IMR-90 (cell line): ENCODE data around the gene ENOX1. TPM values are rescaled to one million over a fixed set of nuclear protein-coding genes. Genes with fewer than 3 reads are reported as not detected.

Experiments used
- ATAC-seq: fragments of 200-7000 bp; cut with Tn5 transposase; 2 replicates; pipeline ENCODE4 v1.9.1; 2020; ENCODE audit warnings: low read depth, mild to moderate bottlenecking, moderate library complexity
- BruUV-seq: library from RNA; stranded (reverse); fragments of 400-500 nt; replicated peaks from 2 replicates; lab custom pipeline; 2021; lab: Mats Ljungman, UMichigan
- CTCF ChIA-PET: fragments of 300-600 bp; formaldehyde crosslinking; extraction: SDS; loops from one replicate; lab custom pipeline; 2021; ENCODE audit warnings: antibody characterized with exemption; lab: Yijun Ruan, JAX
- POLR2A ChIA-PET: fragments of 300-600 bp; sonication (Branson Sonifier 250); formaldehyde crosslinking; loops from one replicate; lab custom pipeline; 2022; ENCODE audit warnings: antibody characterized with exemption; ENCODE audit not compliant: unreplicated experiment; lab: Charles Lee
- DNase-seq: peaks from one replicate; pipeline ENCODE4 v3.0.0; 2013
- H2AFZ ChIP-seq: replicated peaks from 2 replicates; pipeline ENCODE3; 2013; ENCODE audit warnings: low read length, mild to moderate bottlenecking; ENCODE audit not compliant: poor library complexity
- H2AK5ac ChIP-seq: 2 replicates; pipeline ENCODE4 v1.6.1; 2013; ENCODE audit warnings: low read depth, low read length, inconsistent platforms
- H2AK9ac ChIP-seq: replicated peaks from 2 replicates; pipeline ENCODE3; 2013; ENCODE audit warnings: mild to moderate bottlenecking, low read depth, low read length, moderate library complexity; ENCODE audit not compliant: poor library complexity
- H2BK120ac ChIP-seq: 2 replicates; pipeline ENCODE4 v1.6.1; 2013; ENCODE audit warnings: low read depth, low read length, inconsistent platforms
- H2BK15ac ChIP-seq: 3 replicates; pipeline ENCODE4 v1.6.1; 2013; ENCODE audit warnings: low read depth, low read length, inconsistent platforms
- H2BK20ac ChIP-seq: 2 replicates; pipeline ENCODE4 v1.6.1; 2013; ENCODE audit warnings: low read depth, mild to moderate bottlenecking, inconsistent platforms, low read length, moderate library complexity
- H2BK5ac ChIP-seq: 2 replicates; pipeline ENCODE4 v1.6.1; 2013; ENCODE audit warnings: mild to moderate bottlenecking, low read depth, low read length, inconsistent platforms; ENCODE audit not compliant: poor library complexity, severe bottlenecking
- H3K14ac ChIP-seq: replicated peaks from 2 replicates; pipeline ENCODE4 v1.6.1; 2013; ENCODE audit warnings: low read depth, low read length, inconsistent platforms
- H3K18ac ChIP-seq: 2 replicates; pipeline ENCODE4 v1.6.1; 2013; ENCODE audit warnings: low read depth, low read length, control low read depth
- H3K23ac ChIP-seq: 2 replicates; pipeline ENCODE4 v1.6.1; 2013; ENCODE audit warnings: low read depth, low read length, inconsistent platforms
- H3K27ac ChIP-seq: 2 replicates; pipeline ENCODE4 v1.5.1; 2013; ENCODE audit warnings: mild to moderate bottlenecking, control low read depth, low read length; ENCODE audit not compliant: insufficient read depth
- H3K27me3 ChIP-seq: 2 replicates; pipeline ENCODE4 v1.6.1; 2013; ENCODE audit warnings: low read length; ENCODE audit not compliant: control insufficient read depth, insufficient read depth
- H3K36me3 ChIP-seq: 2 replicates; pipeline ENCODE4 v1.6.1; 2013; ENCODE audit warnings: low read length, mixed read lengths; ENCODE audit not compliant: control insufficient read depth, insufficient read depth
- H3K4ac ChIP-seq: 2 replicates; pipeline ENCODE4 v1.6.1; 2013; ENCODE audit warnings: low read depth, low read length, inconsistent platforms
- H3K4me1 ChIP-seq: 2 replicates; pipeline ENCODE4 v1.6.1; 2013; ENCODE audit warnings: low read length, mixed read lengths; ENCODE audit not compliant: control insufficient read depth, insufficient read depth
- H3K4me2 ChIP-seq: 2 replicates; pipeline ENCODE4 v1.6.1; 2013; ENCODE audit warnings: low read depth, mild to moderate bottlenecking, control low read depth, low read length, moderate library complexity
- H3K4me3 ChIP-seq: 2 replicates; pipeline ENCODE4 v1.5.1; 2013; ENCODE audit warnings: low read depth, mild to moderate bottlenecking, control low read depth, low read length, moderate library complexity; ENCODE audit not compliant: insufficient read depth
- H3K56ac ChIP-seq: 2 replicates; pipeline ENCODE4 v1.6.1; 2013; ENCODE audit warnings: low read length, inconsistent platforms; ENCODE audit not compliant: insufficient read depth; ENCODE audit errors: extremely low read depth
- H3K79me1 ChIP-seq, 2 experiments: 2 replicates each; pipeline ENCODE4 v1.6.1; 2013; ENCODE audit warnings: low read length in 2 of 2, inconsistent platforms in 1 of 2, low read depth in 1 of 2
- H3K9ac ChIP-seq: 2 replicates; pipeline ENCODE4 v1.6.1; 2013; ENCODE audit warnings: low read depth, low read length, control low read depth
- H3K9me1 ChIP-seq: 2 replicates; pipeline ENCODE4 v1.6.1; 2013; ENCODE audit warnings: low read length, inconsistent platforms; ENCODE audit not compliant: insufficient read depth
- H3K9me3 ChIP-seq: 2 replicates; pipeline ENCODE4 v1.6.1; 2013; ENCODE audit warnings: low read length; ENCODE audit not compliant: control insufficient read depth, insufficient read depth
- H4K20me1 ChIP-seq: 2 replicates; pipeline ENCODE4 v1.6.1; 2013; ENCODE audit warnings: low read length, inconsistent platforms; ENCODE audit not compliant: insufficient read depth
- H4K5ac ChIP-seq: 2 replicates; pipeline ENCODE4 v1.6.1; 2013; ENCODE audit warnings: mild to moderate bottlenecking, low read depth, low read length, control low read depth
- H4K8ac ChIP-seq, 2 experiments: 2 replicates each; pipeline ENCODE4 v1.6.1; 2013; ENCODE audit warnings: low read depth in 2 of 2, low read length in 2 of 2, control low read depth in 1 of 2, inconsistent platforms in 1 of 2
- H4K91ac ChIP-seq: 2 replicates; pipeline ENCODE4 v1.6.1; 2013; ENCODE audit warnings: low read depth, low read length, inconsistent platforms; ENCODE audit not compliant: insufficient read depth
- BHLHE40 ChIP-seq: fragments of 150-350 bp; IDR thresholded peaks from 2 replicates; pipeline ENCODE4 v1.6.1; 2016; ENCODE audit warnings: mild to moderate bottlenecking, low read depth, low read length
- FOS ChIP-seq: fragments of 150-350 bp; IDR thresholded peaks from 2 replicates; pipeline ENCODE4 v1.6.1; 2016; ENCODE audit warnings: low read depth, low read length
- MAFK ChIP-seq: IDR thresholded peaks from 2 replicates; pipeline ENCODE4 v1.6.1; 2012; ENCODE audit warnings: low read depth, low read length, improper control_type of control experiment
- MAZ ChIP-seq: IDR thresholded peaks from 2 replicates; pipeline ENCODE4 v1.6.1; 2012; ENCODE audit warnings: low read depth, mild to moderate bottlenecking, low read length, improper control_type of control experiment, moderate library complexity, borderline replicate concordance
- MXI1 ChIP-seq: IDR thresholded peaks from 2 replicates; pipeline ENCODE4 v1.6.1; 2012; ENCODE audit warnings: low read depth, mild to moderate bottlenecking, low read length, moderate library complexity, borderline replicate concordance
- NFE2L2 ChIP-seq: fragments of 150-350 bp; IDR thresholded peaks from 2 replicates; pipeline ENCODE4 v1.6.1; 2016; ENCODE audit warnings: low read depth, mild to moderate bottlenecking, low read length
- RAD21 ChIP-seq: IDR thresholded peaks from 2 replicates; pipeline ENCODE4 v1.6.1; 2012; ENCODE audit warnings: low read length, improper control_type of control experiment
- RFX5 ChIP-seq: IDR thresholded peaks from 2 replicates; pipeline ENCODE4 v1.8.0; 2012; ENCODE audit warnings: low read depth, mild to moderate bottlenecking, low read length, moderate library complexity
- SMC3 ChIP-seq: fragments of 150-350 bp; IDR thresholded peaks from 2 replicates; pipeline ENCODE4 v1.6.1; 2016; ENCODE audit warnings: low read depth, mild to moderate bottlenecking, antibody characterized with exemption, low read length, moderate library complexity
- whole genome bisulfite sequencing, 2 experiments: methylation state at CpG; one replicate each; pipeline versions ENCODE4 v1.1.5 to v1.1.7; 2013; ENCODE audit warnings: missing lambda C conversion rate in 2 of 2; ENCODE audit not compliant: insufficient read length in 1 of 2; ENCODE audit errors: extremely low coverage in 2 of 2; 5-methylcytosine and 5-hydroxymethylcytosine counted together
- dilution Hi-C: fragments of 300-500 bp; cut with HindIII; formaldehyde crosslinking; loops from one replicate; pipeline ENCODE4 v1.14.3; 2018; ENCODE audit warnings: low sequenced_read_pairs; ENCODE audit not compliant: unreplicated experiment
- in situ Hi-C: fragments of 300-500 bp; cut with MboI; formaldehyde crosslinking; loops from 3 replicates; pipeline ENCODE4 v1.14.3; 2019; ENCODE audit warnings: low sequenced_read_pairs, inconsistent platforms, mixed read lengths
- intact Hi-C: fragments of 100-400 bp; cut with micrococcal nuclease; formaldehyde crosslinking; loops from 2 replicates; pipeline ENCODE4 v1.10.0; 2022
- polyA plus RNA-seq, 3 experiments: library from polyadenylated mRNA; depleted of rRNA; stranded (reverse); fragments of >200 nt; gene quantifications; 2 replicates each; pipeline ENCODE4 v1.2.3, GENCODE V29; 2012; ENCODE audit warnings: low replicate concordance in 1 of 3
- total RNA-seq: library from RNA; depleted of rRNA; stranded (reverse); fragments of >200 nt; gene quantifications from 2 replicates; pipeline ENCODE4 v1.2.3, GENCODE V29; 2012
- TF ChIP-seq, protein P1 (sequence below): conservative IDR thresholded peaks from 2 replicates; pipeline ENCODE4 v1.5.1; 2012; ENCODE audit warnings: mild to moderate bottlenecking, low read depth, low read length, improper control_type of control experiment
- TF ChIP-seq, protein P2 (sequence below): fragments of 150-350 bp; IDR thresholded peaks from 2 replicates; pipeline ENCODE4 v1.6.1; 2016; ENCODE audit warnings: low read depth, mild to moderate bottlenecking, low read length, moderate library complexity, borderline replicate concordance
- TF ChIP-seq, protein P3 (sequence below): fragments of 150-350 bp; IDR thresholded peaks from 2 replicates; pipeline ENCODE4 v1.6.1; 2017; ENCODE audit warnings: mild to moderate bottlenecking, antibody characterized with exemption, low read length, low read depth

The ENOX1 gene
- total and polyA plus RNA-seq, 2 of the 4 experiments (the other 2 are of a cell fraction) = 0.99 to 1.3 TPM

DNA sequence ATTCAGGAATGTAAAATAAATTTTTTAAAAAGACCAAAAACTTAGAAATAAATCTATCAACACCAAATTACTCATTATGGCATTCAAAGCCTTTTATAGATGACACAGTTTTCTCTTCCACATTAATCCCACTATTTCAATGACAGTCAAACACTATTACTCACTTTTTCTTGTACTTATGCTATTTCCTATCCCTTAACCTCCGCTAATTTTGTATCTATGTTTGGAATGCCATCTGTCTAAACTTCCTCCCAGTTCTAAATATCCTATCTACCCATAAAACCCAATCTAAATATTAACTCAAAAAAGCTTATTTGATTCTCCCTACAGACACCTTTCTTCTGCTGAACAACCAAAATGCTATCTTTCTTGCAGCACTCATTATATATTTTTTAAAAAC is 203.5 kb downstream of the ENOX1 start:
- Histone ChIP-seq H3K23ac (no peak overlapping the region), H3K9me1 (peaks cover 3% of the 10 kb centered on the region; the same call in 1 of the 2 replicates), H2BK20ac (no peak overlapping the region), H4K5ac (no peak overlapping the region), H4K20me1 (no peaks in the 10 kb centered on the region), H3K36me3 (no peaks in the 10 kb centered on the region), H3K18ac (no peak overlapping the region), H3K4ac (no peak overlapping the region), H3K4me1 (no peaks in the 10 kb centered on the region), H3K4me3 (no peak overlapping the region), H3K27ac (no peak overlapping the region), H3K79me1 (no peaks in the 10 kb centered on the region), H4K91ac (no peak overlapping the region), H3K9me3 (no peaks in the 10 kb centered on the region), H4K8ac (no peak overlapping the region), H2BK120ac (no peak overlapping the region), H3K4me2 (no peak overlapping the region), H3K27me3 (no peaks in the 10 kb centered on the region), H2BK5ac (no peak overlapping the region), H2BK15ac (no peak overlapping the region), H3K14ac (no peak overlapping the region), H2AK5ac (no peak overlapping the region), H3K56ac (no peak overlapping the region), H2AFZ (no peak overlapping the region), H3K9ac (no peak overlapping the region), H2AK9ac (no peak overlapping the region)
- no TSS peak for BruUV-seq
- intact Hi-C loops (no loop called here), in situ Hi-C loops (no loop called here), dilution Hi-C loops (no loop called here)
- ATAC-seq = peak; percentile 35; the same call in 1 of the 2 replicates
- no peak for TF ChIP-seq FOS
- TF ChIP-seq MAFK = no peak
- no peak for TF ChIP-seq BHLHE40
- TF ChIP-seq, protein P1, sequence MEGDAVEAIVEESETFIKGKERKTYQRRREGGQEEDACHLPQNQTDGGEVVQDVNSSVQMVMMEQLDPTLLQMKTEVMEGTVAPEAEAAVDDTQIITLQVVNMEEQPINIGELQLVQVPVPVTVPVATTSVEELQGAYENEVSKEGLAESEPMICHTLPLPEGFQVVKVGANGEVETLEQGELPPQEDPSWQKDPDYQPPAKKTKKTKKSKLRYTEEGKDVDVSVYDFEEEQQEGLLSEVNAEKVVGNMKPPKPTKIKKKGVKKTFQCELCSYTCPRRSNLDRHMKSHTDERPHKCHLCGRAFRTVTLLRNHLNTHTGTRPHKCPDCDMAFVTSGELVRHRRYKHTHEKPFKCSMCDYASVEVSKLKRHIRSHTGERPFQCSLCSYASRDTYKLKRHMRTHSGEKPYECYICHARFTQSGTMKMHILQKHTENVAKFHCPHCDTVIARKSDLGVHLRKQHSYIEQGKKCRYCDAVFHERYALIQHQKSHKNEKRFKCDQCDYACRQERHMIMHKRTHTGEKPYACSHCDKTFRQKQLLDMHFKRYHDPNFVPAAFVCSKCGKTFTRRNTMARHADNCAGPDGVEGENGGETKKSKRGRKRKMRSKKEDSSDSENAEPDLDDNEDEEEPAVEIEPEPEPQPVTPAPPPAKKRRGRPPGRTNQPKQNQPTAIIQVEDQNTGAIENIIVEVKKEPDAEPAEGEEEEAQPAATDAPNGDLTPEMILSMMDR = no peak
- no peak for TF ChIP-seq MXI1
- TF ChIP-seq NFE2L2 = no peak
- TF ChIP-seq SMC3 = no peak
- TF ChIP-seq RFX5 = no peak
- TF ChIP-seq, protein P2, sequence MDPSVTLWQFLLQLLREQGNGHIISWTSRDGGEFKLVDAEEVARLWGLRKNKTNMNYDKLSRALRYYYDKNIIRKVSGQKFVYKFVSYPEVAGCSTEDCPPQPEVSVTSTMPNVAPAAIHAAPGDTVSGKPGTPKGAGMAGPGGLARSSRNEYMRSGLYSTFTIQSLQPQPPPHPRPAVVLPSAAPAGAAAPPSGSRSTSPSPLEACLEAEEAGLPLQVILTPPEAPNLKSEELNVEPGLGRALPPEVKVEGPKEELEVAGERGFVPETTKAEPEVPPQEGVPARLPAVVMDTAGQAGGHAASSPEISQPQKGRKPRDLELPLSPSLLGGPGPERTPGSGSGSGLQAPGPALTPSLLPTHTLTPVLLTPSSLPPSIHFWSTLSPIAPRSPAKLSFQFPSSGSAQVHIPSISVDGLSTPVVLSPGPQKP = no peak
- TF ChIP-seq RAD21 = no peak
- TF ChIP-seq, protein P3, sequence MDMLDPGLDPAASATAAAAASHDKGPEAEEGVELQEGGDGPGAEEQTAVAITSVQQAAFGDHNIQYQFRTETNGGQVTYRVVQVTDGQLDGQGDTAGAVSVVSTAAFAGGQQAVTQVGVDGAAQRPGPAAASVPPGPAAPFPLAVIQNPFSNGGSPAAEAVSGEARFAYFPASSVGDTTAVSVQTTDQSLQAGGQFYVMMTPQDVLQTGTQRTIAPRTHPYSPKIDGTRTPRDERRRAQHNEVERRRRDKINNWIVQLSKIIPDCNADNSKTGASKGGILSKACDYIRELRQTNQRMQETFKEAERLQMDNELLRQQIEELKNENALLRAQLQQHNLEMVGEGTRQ = no peak
- TF ChIP-seq MAZ = no peak
- no CpG with 5 or more reads among the region's 1 CpG for WGBS, 2 experiments
- ChIA-PET CTCF (no interaction called here), POLR2A (no interaction called here)
- DNase-seq = no peak
